HEK293 (cell line): ENCODE results near the gene TNFAIP8L2.
A peak's percentile ranks its signal among the peaks of the same experiment; 100 is the strongest.

ENCODE experiments used
- CTCF ChIA-PET: fragments of 350-600 bp; formaldehyde crosslinking; extraction: SDS; loops from one replicate; lab custom pipeline; 2021; ENCODE audit warnings: antibody characterized with exemption; lab: Yijun Ruan, JAX
- POLR2A ChIA-PET: fragments of 300-600 bp; formaldehyde crosslinking; extraction: SDS; loops from one replicate; lab custom pipeline; 2020; ENCODE audit warnings: antibody characterized with exemption, inconsistent platforms; lab: Yijun Ruan, JAX
- H3K27ac ChIP-seq: fragments of 200-500 bp; sonication (Bioruptor generic); 2 replicates; pipeline ENCODE4 v1.5.1; 2014; ENCODE audit warnings: low read depth, low read length, control low read depth, inconsistent platforms; ENCODE audit errors: extremely low read depth
- H3K36me3 ChIP-seq, 2 experiments: fragments of 200-500 bp in 1 of 2; sonication (Bioruptor generic) in 1 of 2; 1 replicate in 1 of 2; 2 replicates in 1 of 2; pipeline ENCODE4 v1.5.1; 2014 to 2017; ENCODE audit warnings: inconsistent platforms in 2 of 2, low read length in 2 of 2; ENCODE audit not compliant: control insufficient read depth in 2 of 2, insufficient read depth in 1 of 2
- H3K4me1 ChIP-seq: fragments of 200-500 bp; sonication (Bioruptor generic); 2 replicates; pipeline ENCODE4 v1.5.1; 2014; ENCODE audit warnings: mild to moderate bottlenecking, low read length, inconsistent platforms; ENCODE audit not compliant: control insufficient read depth, insufficient read depth
- H3K4me3 ChIP-seq: 2 replicates; pipeline ENCODE4 v1.5.1; 2011; ENCODE audit warnings: low read depth, mild to moderate bottlenecking, control low read depth, low read length, moderate library complexity
- H3K9me3 ChIP-seq: fragments of 200-500 bp; sonication (Bioruptor generic); 2 replicates; pipeline ENCODE4 v1.5.1; 2014; ENCODE audit warnings: low read depth, low read length, inconsistent platforms; ENCODE audit not compliant: control insufficient read depth, insufficient read depth
- EGR2 ChIP-seq: fragments of 450-650 bp; formaldehyde crosslinking; IDR thresholded peaks from 2 replicates; pipeline ENCODE4 v1.5.1; 2016; ENCODE audit warnings: low read depth, missing biosample characterization, missing genetic modification characterization
- GLIS1 ChIP-seq: fragments of 450-650 bp; formaldehyde crosslinking; IDR thresholded peaks from 2 replicates; pipeline ENCODE4 v1.5.1; 2016; ENCODE audit warnings: missing biosample characterization, missing genetic modification characterization
- SALL2 ChIP-seq: fragments of 450-650 bp; formaldehyde crosslinking; IDR thresholded peaks from 2 replicates; pipeline ENCODE4 v1.5.0; 2017; ENCODE audit warnings: missing biosample characterization, mild to moderate bottlenecking, missing genetic modification characterization, borderline replicate concordance
- SCRT2 ChIP-seq: fragments of 450-650 bp; formaldehyde crosslinking; IDR thresholded peaks from 2 replicates; pipeline ENCODE4 v1.5.1; 2016; ENCODE audit warnings: missing biosample characterization, missing genetic modification characterization
- SETDB1 ChIP-seq: IDR thresholded peaks from one replicate; pipeline ENCODE4 v1.6.1; 2017; ENCODE audit warnings: mild to moderate bottlenecking, low read length, moderate library complexity, mixed read lengths; ENCODE audit not compliant: insufficient read length
- ZBTB21 ChIP-seq: fragments of 450-650 bp; formaldehyde crosslinking; IDR thresholded peaks from 2 replicates; pipeline ENCODE4 v1.5.1; 2017; ENCODE audit warnings: missing biosample characterization, missing genetic modification characterization
- ZFHX2 ChIP-seq: fragments of 450-650 bp; formaldehyde crosslinking; conservative IDR thresholded peaks from 2 replicates; pipeline ENCODE4 v1.5.1; 2016; ENCODE audit warnings: missing biosample characterization, missing genetic modification characterization
- ZNF140 ChIP-seq: fragments of 450-650 bp; formaldehyde crosslinking; IDR thresholded peaks from 2 replicates; pipeline ENCODE4 v1.5.1; 2016; ENCODE audit warnings: missing biosample characterization, missing genetic modification characterization
- ZNF211 ChIP-seq: fragments of 450-650 bp; formaldehyde crosslinking; IDR thresholded peaks from 2 replicates; pipeline ENCODE4 v1.5.1; 2016; ENCODE audit warnings: low read depth, missing biosample characterization, missing genetic modification characterization
- ZNF561 ChIP-seq: fragments of 450-650 bp; IDR thresholded peaks from 2 replicates; pipeline ENCODE4 v1.5.1; 2018; ENCODE audit warnings: missing biosample characterization, missing genetic modification characterization, borderline replicate concordance
- ZNF600 ChIP-seq: fragments of 450-650 bp; formaldehyde crosslinking; IDR thresholded peaks from 2 replicates; pipeline ENCODE4 v1.5.1; 2016; ENCODE audit warnings: missing biosample characterization, missing genetic modification characterization
- ZNF626 ChIP-seq: fragments of 450-650 bp; sonication (Bioruptor Pico); formaldehyde crosslinking; IDR thresholded peaks from 2 replicates; pipeline ENCODE4 v1.5.1; 2018; ENCODE audit warnings: missing biosample characterization, missing genetic modification characterization, inconsistent platforms
- ZNF658 ChIP-seq: fragments of 450-650 bp; formaldehyde crosslinking; IDR thresholded peaks from 2 replicates; pipeline ENCODE4; 2016; ENCODE audit warnings: missing biosample characterization, missing genetic modification characterization
- ZNF692 ChIP-seq: fragments of 450-650 bp; formaldehyde crosslinking; IDR thresholded peaks from 2 replicates; pipeline ENCODE4 v1.5.1; 2016; ENCODE audit warnings: missing biosample characterization, missing genetic modification characterization
- ZNF707 ChIP-seq: fragments of 450-650 bp; formaldehyde crosslinking; IDR thresholded peaks from 2 replicates; pipeline ENCODE4 v1.5.1; 2016; ENCODE audit warnings: missing biosample characterization, missing genetic modification characterization
- ZNF747 ChIP-seq: fragments of 450-650 bp; formaldehyde crosslinking; IDR thresholded peaks from 2 replicates; pipeline ENCODE4 v1.5.1; 2016; ENCODE audit warnings: missing biosample characterization, missing genetic modification characterization

TNFAIP8L2 gene

GRCh38 chr1:151158751-151159251 is 2.4 kb downstream of the TNFAIP8L2 start:
- POLR2A ChIA-PET: interaction anchor here (1.2 kb wide), 1 partner anchor 59 kb away, joined by 3 read pairs; no protein-coding TSS in a partner anchor
- Histone ChIP-seq H3K36me3 (peaks cover 12 to 61% of the 10 kb centered on the region in 2 experiments), H3K4me3 (no peak overlapping the region), H3K27ac (no peak overlapping the region), H3K4me1 (no peaks in the 10 kb centered on the region), H3K9me3 (no peaks in the 10 kb centered on the region)
- 0 out of 2 replicates have a peak, but pooled peaks have one; percentile 23 for TF ChIP-seq ZNF600 (tag by site-specific recombination)
- TF ChIP-seq ZBTB21 (tag by site-specific recombination): no peak
- TF ChIP-seq ZNF692 (tag by site-specific recombination): no peak
- TF ChIP-seq ZNF658: no peak
- no peak for TF ChIP-seq ZNF626 (tag by site-specific recombination)
- no peak for TF ChIP-seq SALL2 (tag by site-specific recombination)
- no peak for TF ChIP-seq ZNF561 (tag by site-specific recombination)
- CTCF ChIA-PET: interaction anchor here (0.6 to 6.4 kb wide), 3 partner anchors 60 to 705 kb away, joined by 3 to 124 read pairs (median 6); partner anchors contain the start of gene MLLT11

- no peak overlapping the region for H3K4me3 ChIP-seq
- no peak overlapping the region for H3K27ac ChIP-seq
- ChIA-PET POLR2A (interaction anchor here (1.2 kb wide), 1 partner anchor 60 kb away, joined by 3 read pairs; no protein-coding TSS in a partner anchor), CTCF (interaction anchor here (0.6 to 6.4 kb wide), 3 partner anchors 60 to 704 kb away, joined by 3 to 124 read pairs (median 6); partner anchors contain the start of gene MLLT11)
- H3K9me3 ChIP-seq: no peaks in the 10 kb centered on the region
- no peaks in the 10 kb centered on the region for H3K4me1 ChIP-seq
- peaks cover 12 to 61% of the 10 kb centered on the region in 2 experiments for H3K36me3 ChIP-seq
- TF ChIP-seq ZNF747 (tag by site-specific recombination): no peak
- no peak for TF ChIP-seq ZNF140 (tag by site-specific recombination)
- no peak for TF ChIP-seq ZNF707 (tag by site-specific recombination)
- no peak for TF ChIP-seq ZNF211
- no peak for TF ChIP-seq ZFHX2
- TF ChIP-seq SETDB1: no peak
Measured at GRCh38 chr1:151159373-151159772, 2.9 kb downstream of the TNFAIP8L2 start.

GRCh38 chr1:151164732-151165280 is 8.4 kb downstream of the TNFAIP8L2 start:
- POLR2A ChIA-PET: interaction anchor here (0.8 to 3.3 kb wide), 9 partner anchors 8 to 158 kb away, joined by 3 to 23 read pairs (median 4); partner anchors contain the start of genes MINDY1, TMOD4, TNFAIP8L2 and VPS72
- Histone ChIP-seq H3K36me3 (peaks cover 21 to 53% of the 10 kb centered on the region in 2 experiments), H3K9me3 (no peaks in the 10 kb centered on the region), H3K4me1 (peaks cover 6% of the 10 kb centered on the region; the same call in 1 of the 2 replicates), H3K27ac (peak overlapping the region; percentile 63), H3K4me3 (peak overlapping the region; percentile 82)
- CTCF ChIA-PET: interaction anchor here (0.6 to 1.8 kb wide), 3 partner anchors 9 to 140 kb away, joined by 3 to 9 read pairs (median 4); partner anchors contain the start of gene TNFAIP8L2
- 0 out of 2 replicates have a peak, but pooled peaks have one; percentile 16 for TF ChIP-seq SCRT2 (tag by site-specific recombination)
- peak; percentile 12; the same call in 1 of the 2 replicates for TF ChIP-seq ZNF600 (tag by site-specific recombination)
- TF ChIP-seq EGR2 (tag by site-specific recombination): no peak
- TF ChIP-seq GLIS1 (tag by site-specific recombination): peak; percentile 57
